T-helper 9 cell (primary cell): ENCODE measurements around the gene OCIAD1.
"Not testable (repeated sequence)": the region's sequence is repeated elsewhere in the genome, so short reads cannot be mapped to it uniquely, and the experiment has no call there.

Experiments
- DNase-seq: peaks from one replicate; pipeline ENCODE4 v3.0.0-alpha.2; 2020
- total RNA-seq, 2 donors: gene quantifications; one replicate each; lab custom pipeline; 2026; lab: John Stamatoyannopoulos, UW

The OCIAD1 gene, protein sequence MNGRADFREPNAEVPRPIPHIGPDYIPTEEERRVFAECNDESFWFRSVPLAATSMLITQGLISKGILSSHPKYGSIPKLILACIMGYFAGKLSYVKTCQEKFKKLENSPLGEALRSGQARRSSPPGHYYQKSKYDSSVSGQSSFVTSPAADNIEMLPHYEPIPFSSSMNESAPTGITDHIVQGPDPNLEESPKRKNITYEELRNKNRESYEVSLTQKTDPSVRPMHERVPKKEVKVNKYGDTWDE
- 65.9 to 111 reads per million in 2 donors for total RNA-seq

- peak; percentile 86 for DNase-seq
Measured at GRCh38 chr4:48830706-48831531, at the start of gene OCIAD1. TSS of gene OCIAD1 (plus strand) at chr4:48831088. CDS start at chr4:48832625, 1,537 bp downstream.

- DNase-seq = no peak
Measured at GRCh38 chr4:48781968-48782367, 48.9 kb upstream of the OCIAD1 start.

GRCh38 chr4:48785302-48785701, 45.6 kb upstream of the OCIAD1 start:
- DNase-seq = no peak

GRCh38 chr4:48786549-48786948, 44.3 kb upstream of the OCIAD1 start:
- no peak for DNase-seq

DNA sequence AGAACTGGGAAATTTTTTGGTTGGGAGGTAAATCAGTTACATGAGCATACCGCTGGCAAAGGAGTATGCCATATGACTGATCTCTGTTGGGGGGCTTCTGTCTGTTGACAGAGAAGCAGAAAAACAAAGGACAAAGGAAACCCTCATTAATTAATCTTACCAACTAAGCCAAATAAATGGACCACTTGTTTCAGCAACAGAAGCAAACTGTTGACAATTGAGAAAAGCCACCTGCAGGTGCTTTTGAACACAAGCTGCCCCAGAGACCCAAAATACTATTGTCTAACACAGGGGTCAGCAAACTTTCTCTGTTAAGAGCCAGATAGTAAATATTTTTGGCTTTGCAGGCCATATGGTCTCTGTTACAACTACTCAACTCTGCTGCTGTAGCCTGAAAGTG, 43.8 kb upstream of the OCIAD1 start:
- no peak for DNase-seq

- DNase-seq = no peak
Measured at GRCh38 chr4:48790561-48790960, 40.3 kb upstream of the OCIAD1 start.

- no peak for DNase-seq
Measured at GRCh38 chr4:48791313-48791712, 39.6 kb upstream of the OCIAD1 start.

DNA sequence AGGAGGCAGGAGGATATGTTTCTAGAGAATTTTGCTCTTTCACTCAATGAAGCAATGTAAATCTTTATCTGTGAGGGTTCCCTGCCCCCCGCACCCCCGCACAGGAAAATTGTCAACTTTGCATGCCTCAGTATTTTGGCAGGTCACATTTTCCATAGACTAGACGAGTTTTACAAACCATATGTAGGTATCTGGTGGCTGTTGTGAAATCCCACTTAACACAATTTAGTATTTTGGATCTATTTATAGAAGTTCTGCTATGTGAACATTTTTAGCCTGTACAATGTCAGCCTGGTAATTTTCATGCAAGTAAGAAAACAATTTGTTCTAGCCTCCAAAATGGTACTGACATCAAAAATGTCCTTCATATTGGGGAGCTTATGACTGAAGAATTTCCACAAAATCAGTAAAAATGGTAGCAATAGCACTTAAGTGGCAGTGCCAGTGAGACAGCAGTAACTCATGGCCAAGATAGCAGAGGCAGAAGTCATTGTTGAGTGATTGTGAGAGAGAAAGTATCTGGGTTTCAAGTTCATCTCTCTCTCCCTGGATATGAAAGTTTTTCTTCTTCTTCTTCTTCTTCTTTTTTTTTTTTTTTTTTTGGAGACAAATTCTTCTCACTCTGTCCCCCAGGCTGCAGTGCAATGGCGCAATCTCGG, 38.4 kb upstream of the OCIAD1 start:
- no peak for DNase-seq

- no peak for DNase-seq
Measured at GRCh38 chr4:48795108-48795507, 35.8 kb upstream of the OCIAD1 start.

- DNase-seq = no peak
Measured at GRCh38 chr4:48796191-48796926, 34.5 kb upstream of the OCIAD1 start.

GRCh38 chr4:48796927-48797679, 33.8 kb upstream of the OCIAD1 start:
- no peak for DNase-seq

DNA sequence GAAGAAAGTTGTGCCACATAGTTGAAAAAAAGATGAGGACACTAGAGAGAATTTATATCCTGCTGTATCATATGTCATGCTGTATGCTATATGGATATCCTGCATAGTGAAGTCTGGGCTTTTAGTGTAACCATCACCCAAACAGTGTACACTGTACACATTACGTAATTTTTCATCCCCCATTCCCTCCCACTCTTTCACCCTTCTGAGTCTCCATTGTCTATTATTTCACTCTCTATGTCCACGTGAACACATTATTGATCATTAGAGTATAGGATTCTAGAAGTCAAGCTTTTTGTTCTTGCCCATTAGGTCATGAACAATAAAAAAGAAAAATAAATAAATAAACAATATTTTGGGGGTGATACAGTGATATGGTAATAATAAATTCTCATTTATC, 32.8 kb upstream of the OCIAD1 start:
- no peak for DNase-seq

DNA sequence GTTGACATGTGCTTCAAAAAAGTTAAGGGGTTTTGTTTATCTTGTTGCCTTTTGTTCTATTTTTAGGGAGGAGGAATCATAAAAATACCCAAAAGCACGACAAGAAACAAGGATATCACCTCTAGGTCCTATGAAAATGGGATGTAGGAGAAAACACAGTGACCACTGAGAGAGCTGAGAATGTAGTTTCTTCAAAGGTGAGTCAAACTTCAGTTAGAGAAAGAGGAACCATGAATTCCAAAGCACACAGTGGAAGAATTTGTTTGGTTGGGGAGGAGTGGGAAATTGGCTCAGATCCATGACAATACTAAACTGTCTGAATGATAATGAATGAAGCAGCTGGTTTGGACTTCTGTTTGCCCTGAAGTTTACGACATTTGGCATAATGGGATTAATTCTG, 31.7 kb upstream of the OCIAD1 start:
- no peak for DNase-seq

- DNase-seq = not testable (repeated sequence)
Measured at GRCh38 chr4:48800155-48800554, 30.7 kb upstream of the OCIAD1 start.

GRCh38 chr4:48801016-48801715, 29.7 kb upstream of the OCIAD1 start:
- no peak for DNase-seq

DNA sequence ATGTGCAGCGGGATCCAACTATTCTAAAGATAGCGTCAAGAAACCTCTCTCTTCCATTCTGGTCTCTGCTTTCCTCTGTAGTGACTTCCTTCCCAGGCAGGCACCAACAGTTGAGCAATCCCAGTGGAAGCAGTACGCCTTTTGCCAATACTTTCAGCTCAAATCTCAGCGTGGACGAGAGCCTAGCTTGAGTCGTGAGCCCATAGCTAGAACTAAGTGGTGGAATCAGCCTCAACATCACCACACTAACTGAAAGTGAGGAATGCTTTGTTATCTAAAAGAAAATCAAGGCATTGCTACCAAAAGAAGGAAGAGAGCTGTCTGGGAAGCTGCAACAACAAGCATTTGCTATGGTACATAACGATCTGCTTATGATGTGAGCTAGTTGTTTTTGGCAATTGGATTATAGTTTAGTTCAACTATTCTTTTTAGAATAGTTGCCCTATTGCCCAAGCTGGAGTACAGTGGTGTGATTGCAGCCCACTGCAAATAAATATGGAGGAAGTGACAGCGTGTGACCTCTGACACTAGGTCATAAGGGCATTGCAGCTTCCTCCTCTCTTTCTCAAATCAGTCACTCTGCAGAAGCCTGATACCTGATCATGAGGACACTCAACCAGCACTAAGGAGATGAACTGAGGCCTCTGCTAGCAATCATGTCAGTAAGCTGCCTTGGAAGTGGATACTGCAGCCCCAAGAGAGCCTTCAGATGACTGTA, 26.1 kb upstream of the OCIAD1 start:
- DNase-seq = no peak

DNA sequence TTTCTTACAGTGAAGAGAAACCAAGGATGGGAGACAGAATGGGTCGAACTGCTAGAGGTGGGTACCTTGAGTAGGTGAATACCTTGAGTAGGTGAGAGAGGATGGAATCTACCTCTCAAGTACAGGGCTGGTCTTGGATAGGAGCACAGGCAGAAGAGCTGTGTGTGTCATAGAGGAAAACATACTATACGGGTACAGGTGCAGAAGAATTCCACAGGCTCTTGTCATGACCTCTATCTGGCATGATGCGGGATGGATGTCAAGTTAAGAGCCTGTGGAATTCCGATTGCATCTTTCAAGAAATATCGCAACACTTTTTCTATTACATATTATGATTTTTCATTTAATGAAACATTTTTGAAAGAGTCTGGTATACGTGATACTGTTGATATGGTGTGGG, 18.0 kb upstream of the OCIAD1 start:
- DNase-seq = no peak

- no peak for DNase-seq
Measured at GRCh38 chr4:48813964-48814363, 16.9 kb upstream of the OCIAD1 start.

- DNase-seq = no peak
Measured at GRCh38 chr4:48815483-48815882, 15.4 kb upstream of the OCIAD1 start.

DNA sequence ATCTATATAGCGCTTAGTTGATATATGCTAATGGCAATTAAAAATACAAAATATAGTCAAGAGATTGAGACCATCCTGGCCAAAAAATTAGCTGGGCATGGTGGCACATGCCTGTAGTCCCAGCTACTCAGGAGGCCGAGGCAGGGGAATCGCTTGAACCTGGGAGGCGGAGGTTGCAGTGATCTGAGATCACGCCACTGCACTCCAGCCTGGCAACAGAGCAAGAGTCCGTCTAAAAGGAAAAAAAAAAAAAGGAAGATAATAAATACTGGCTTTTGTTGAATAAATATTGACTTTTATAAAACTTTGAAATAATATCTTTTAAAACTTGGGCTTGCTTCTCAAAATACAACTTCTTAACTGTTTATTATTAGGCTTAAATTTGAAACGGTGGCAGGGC, 14.6 kb upstream of the OCIAD1 start:
- not testable (repeated sequence) for DNase-seq

DNA sequence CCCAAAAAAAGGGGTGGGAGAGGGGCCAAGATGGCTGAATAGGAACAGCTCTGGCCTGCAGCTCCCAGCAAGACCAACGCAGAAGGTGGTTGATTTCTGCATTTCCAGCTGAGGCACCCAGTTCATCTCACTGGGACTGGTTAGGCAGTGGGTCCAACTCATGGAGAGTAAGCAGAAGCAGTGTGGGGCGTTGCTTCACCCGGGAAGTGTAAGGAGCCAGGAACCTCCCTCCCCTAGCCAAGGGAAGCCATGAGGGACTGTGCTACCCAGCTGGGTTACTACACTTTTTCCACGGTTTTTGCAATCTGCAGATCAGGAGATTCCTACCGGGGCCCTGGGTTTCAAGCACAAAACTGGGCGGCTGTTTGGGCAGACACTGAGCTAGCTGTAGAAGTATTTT, 13.9 kb upstream of the OCIAD1 start:
- no peak for DNase-seq
